Endothelial cell (in vitro differentiated cells): ENCODE results near the gene MT1F. TPM values are rescaled to one million over a fixed set of nuclear protein-coding genes. Genes with fewer than 3 reads are reported as not detected.

Source experiments
- DNase-seq: peaks from one replicate; pipeline ENCODE4 v3.0.0; 2021; ENCODE audit warnings: low spot score
- H3K27ac Mint-ChIP-seq: one replicate; pipeline ENCODE4 v1.8.0; 2021; ENCODE audit warnings: mixed read lengths, inconsistent platforms; ENCODE audit not compliant: unreplicated experiment
- H3K27me3 Mint-ChIP-seq: one replicate; pipeline ENCODE4 v1.8.0; 2021; ENCODE audit warnings: mild to moderate bottlenecking, moderate library complexity, mixed read lengths, inconsistent platforms; ENCODE audit not compliant: unreplicated experiment
- H3K36me3 Mint-ChIP-seq: one replicate; pipeline ENCODE4 v1.8.0; 2021; ENCODE audit warnings: mild to moderate bottlenecking, low read depth, mixed read lengths, inconsistent platforms; ENCODE audit not compliant: unreplicated experiment
- H3K4me1 Mint-ChIP-seq: one replicate; pipeline ENCODE4 v1.8.0; 2021; ENCODE audit warnings: mild to moderate bottlenecking, mixed read lengths, inconsistent platforms; ENCODE audit not compliant: unreplicated experiment
- H3K4me3 Mint-ChIP-seq: one replicate; pipeline ENCODE4 v1.8.0; 2021; ENCODE audit warnings: mild to moderate bottlenecking, mixed read lengths, inconsistent platforms; ENCODE audit not compliant: unreplicated experiment
- H3K9me3 Mint-ChIP-seq: one replicate; pipeline ENCODE4 v1.8.0; 2021; ENCODE audit warnings: mixed read lengths, inconsistent platforms; ENCODE audit not compliant: unreplicated experiment
- long read RNA-seq: library from polyadenylated mRNA; unstranded; transcript quantifications from one replicate; pipeline ENCODE4 v2.0.0, GENCODE V29; 2020; ENCODE audit not compliant: unreplicated experiment
- total RNA-seq: library from RNA; stranded (reverse); fragmentation: NEBNext Ultra II Directional; extraction: Animal tissue kit (Norgen Biotek cat#: 25700); gene quantifications from one replicate; pipeline ENCODE4 v1.2.1, GENCODE V29; 2021; ENCODE audit not compliant: unreplicated experiment
- TF ChIP-seq, protein P1 (sequence below): fragments of 200-600 bp; sonication (generic); IDR thresholded peaks from one replicate; pipeline ENCODE4 v1.5.0; 2021; ENCODE audit warnings: antibody characterized with exemption; ENCODE audit not compliant: unreplicated experiment

MT1F gene
- not detected for total RNA-seq
- long read RNA-seq: 0 reads

GRCh38 chr16:56657555-56658326 is at the start of gene MT1F:
Gene MT1F, plus strand, starts transcription at chr16:56657959. Its CDS starts 100 bp downstream, at chr16:56658059.
- TF ChIP-seq, protein P1, sequence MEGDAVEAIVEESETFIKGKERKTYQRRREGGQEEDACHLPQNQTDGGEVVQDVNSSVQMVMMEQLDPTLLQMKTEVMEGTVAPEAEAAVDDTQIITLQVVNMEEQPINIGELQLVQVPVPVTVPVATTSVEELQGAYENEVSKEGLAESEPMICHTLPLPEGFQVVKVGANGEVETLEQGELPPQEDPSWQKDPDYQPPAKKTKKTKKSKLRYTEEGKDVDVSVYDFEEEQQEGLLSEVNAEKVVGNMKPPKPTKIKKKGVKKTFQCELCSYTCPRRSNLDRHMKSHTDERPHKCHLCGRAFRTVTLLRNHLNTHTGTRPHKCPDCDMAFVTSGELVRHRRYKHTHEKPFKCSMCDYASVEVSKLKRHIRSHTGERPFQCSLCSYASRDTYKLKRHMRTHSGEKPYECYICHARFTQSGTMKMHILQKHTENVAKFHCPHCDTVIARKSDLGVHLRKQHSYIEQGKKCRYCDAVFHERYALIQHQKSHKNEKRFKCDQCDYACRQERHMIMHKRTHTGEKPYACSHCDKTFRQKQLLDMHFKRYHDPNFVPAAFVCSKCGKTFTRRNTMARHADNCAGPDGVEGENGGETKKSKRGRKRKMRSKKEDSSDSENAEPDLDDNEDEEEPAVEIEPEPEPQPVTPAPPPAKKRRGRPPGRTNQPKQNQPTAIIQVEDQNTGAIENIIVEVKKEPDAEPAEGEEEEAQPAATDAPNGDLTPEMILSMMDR: no peak
- Mint-ChIP-seq H3K9me3 (no peaks in the 10 kb centered on the region), H3K27me3 (peaks cover 22% of the 10 kb centered on the region), H3K27ac (no peak within 1 kb of the TSS), H3K4me1 (peaks cover 10% of the 10 kb centered on the region), H3K36me3 (no peaks in the 10 kb centered on the region), H3K4me3 (peak within 1 kb of the TSS; percentile 88)
- DNase-seq: no peak

DNA sequence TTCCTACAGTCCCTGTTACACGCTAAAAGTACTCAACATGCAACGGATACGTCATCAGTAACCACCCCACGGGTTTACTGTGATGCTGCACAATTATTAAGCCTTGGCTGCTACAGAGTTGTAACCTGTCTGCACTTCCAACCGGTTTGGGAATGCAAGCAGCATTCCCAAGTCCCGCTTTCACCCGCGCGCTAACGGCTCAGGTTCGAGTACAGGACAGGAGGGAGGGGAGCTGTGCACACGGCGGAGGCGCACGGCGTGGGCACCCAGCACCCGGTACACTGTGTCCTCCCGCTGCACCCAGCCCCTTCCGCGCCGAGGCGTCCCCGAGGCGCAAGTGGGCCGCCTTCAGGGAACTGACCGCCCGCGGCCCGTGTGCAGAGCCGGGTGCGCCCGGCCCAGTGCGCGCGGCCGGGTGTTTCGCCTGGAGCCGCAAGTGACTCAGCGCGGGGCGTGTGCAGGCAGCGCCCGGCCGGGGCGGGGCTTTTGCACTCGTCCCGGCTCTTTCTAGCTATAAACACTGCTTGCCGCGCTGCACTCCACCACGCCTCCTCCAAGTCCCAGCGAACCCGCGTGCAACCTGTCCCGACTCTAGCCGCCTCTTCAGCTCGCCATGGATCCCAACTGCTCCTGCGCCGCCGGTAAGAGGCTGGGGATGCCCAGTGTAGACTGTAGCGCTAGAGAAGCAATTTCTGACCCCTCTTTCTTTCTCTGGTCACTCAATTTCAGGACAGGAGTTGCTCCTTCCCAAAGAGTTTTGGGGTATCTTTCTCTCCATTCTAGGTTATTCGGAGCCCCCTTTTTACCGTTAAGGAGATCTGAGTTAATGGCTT is 49.5 kb upstream of the MT1F start, which contains the start of gene MT2A:
MT2A (plus strand) TSS at position 542 of the 833 bp plus-strand sequence; CDS start at position 614, 72 bp downstream.
- no peaks in the 10 kb centered on the region for H3K36me3 Mint-ChIP-seq
- H3K4me3 Mint-ChIP-seq: peak within 1 kb of the TSS; percentile 77
- H3K9me3 Mint-ChIP-seq: no peaks in the 10 kb centered on the region
- peak within 1 kb of the TSS; percentile 89 for H3K27ac Mint-ChIP-seq
- peaks cover 35% of the 10 kb centered on the region for H3K4me1 Mint-ChIP-seq
- peaks cover 18% of the 10 kb centered on the region for H3K27me3 Mint-ChIP-seq
- TF ChIP-seq, protein P1: no peak
- DNase-seq: peak; percentile 66

GRCh38 chr16:56608876-56609462 is 48.8 kb upstream of the MT1F start:
- Mint-ChIP-seq H3K9me3 (no peaks in the 10 kb centered on the region), H3K36me3 (no peaks in the 10 kb centered on the region), H3K27me3 (peaks cover 13% of the 10 kb centered on the region), H3K4me3 (peak overlapping the region; percentile 77), H3K4me1 (peaks cover 35% of the 10 kb centered on the region), H3K27ac (peak overlapping the region; percentile 43)
- TF ChIP-seq, protein P1: no peak
- DNase-seq: no peak

DNA sequence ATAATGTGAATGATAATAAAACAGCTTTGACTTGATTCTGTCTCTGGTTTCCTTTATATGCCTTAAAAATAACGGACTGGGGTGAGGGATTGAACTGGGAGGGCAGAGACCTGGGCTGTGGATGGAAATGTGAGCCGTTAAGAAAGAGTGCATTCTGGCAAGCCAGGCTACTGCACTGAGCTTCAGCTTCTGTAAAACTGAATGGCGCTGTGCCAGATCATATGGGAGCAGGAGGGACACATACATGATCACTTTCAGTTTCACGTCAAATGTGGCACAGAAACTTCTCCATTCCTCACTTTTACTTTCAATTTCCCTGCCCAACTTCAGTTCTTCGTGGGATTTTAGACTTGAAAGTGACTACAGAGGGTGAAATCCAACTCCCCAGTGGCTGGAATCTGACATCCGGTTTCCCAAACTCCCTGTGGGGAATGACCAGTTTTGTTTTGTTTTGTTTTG is 48.3 kb upstream of the MT1F start:
- Mint-ChIP-seq H3K4me3 (no peak overlapping the region), H3K4me1 (peaks cover 35% of the 10 kb centered on the region), H3K27me3 (peaks cover 13% of the 10 kb centered on the region), H3K27ac (no peak overlapping the region), H3K9me3 (no peaks in the 10 kb centered on the region), H3K36me3 (no peaks in the 10 kb centered on the region)
- TF ChIP-seq, protein P1: no peak
- no peak for DNase-seq
